HL-60 (cell line): ENCODE results near the gene FIG4.

Experiments used
- CTCF ChIP-seq: IDR thresholded peaks from one replicate; pipeline ENCODE4 v1.5.1; 2011; ENCODE audit warnings: low read length, control low read depth, inconsistent platforms; ENCODE audit not compliant: insufficient read depth
- GABPA ChIP-seq: IDR thresholded peaks from 2 replicates; pipeline ENCODE4 v1.6.1; 2012; ENCODE audit warnings: low read depth
- POLR2AphosphoS5 ChIP-seq: IDR thresholded peaks from 2 replicates; pipeline ENCODE4 v1.6.1; 2012; ENCODE audit warnings: low read depth
- REST ChIP-seq: IDR thresholded peaks from 2 replicates; pipeline ENCODE4 v1.6.1; 2012; ENCODE audit warnings: low read depth; ENCODE audit not compliant: insufficient replicate concordance

- TF ChIP-seq CTCF (no peak), REST (no peak), POLR2AphosphoS5 (no peak), GABPA (no peak)
Observed at GRCh38 chr6:109676724-109677123, 14.4 kb upstream of the FIG4 start.
